K562 (cell line): ENCODE measurements around the gene USH1G.

Experiments used
- CBFB ChIP-seq: sonication (generic); formaldehyde crosslinking; IDR thresholded peaks from 2 replicates; pipeline ENCODE4 v1.4.0; 2020; ENCODE audit warnings: mild to moderate bottlenecking, missing genetic modification reagents
- CTCF ChIP-seq, 3 experiments: IDR thresholded peaks in 2 of 3; conservative IDR thresholded peaks in 1 of 3; 2 replicates each; pipeline ENCODE4 v1.5.1; 2011 to 2012; ENCODE audit warnings: low read length in 3 of 3, mild to moderate bottlenecking in 3 of 3, control low read depth in 2 of 3, improper control_type of control experiment in 1 of 3, inconsistent platforms in 1 of 3, low read depth in 1 of 3, mixed read lengths in 1 of 3, moderate library complexity in 1 of 3; ENCODE audit not compliant: insufficient read depth in 2 of 3
- EP300 ChIP-seq: IDR thresholded peaks from 2 replicates; pipeline ENCODE4 v1.6.1; 2012; ENCODE audit warnings: low read length, improper control_type of control experiment
- GABPA ChIP-seq: fragments of 200-800 bp; sonication (Bioruptor generic); conservative IDR thresholded peaks from 2 replicates; pipeline ENCODE4 v1.6.1; 2016; ENCODE audit warnings: low read depth, missing genetic modification characterization, missing compliant biosample characterization
- NFYB ChIP-seq: IDR thresholded peaks from 2 replicates; pipeline ENCODE4 v1.6.1; 2011; ENCODE audit warnings: mild to moderate bottlenecking, moderate library complexity; ENCODE audit not compliant: insufficient read length; ENCODE audit errors: extremely low read depth
- STAT6 ChIP-seq: sonication (generic); formaldehyde crosslinking; IDR thresholded peaks from 2 replicates; pipeline ENCODE4 v1.8.1; 2023; ENCODE audit warnings: mild to moderate bottlenecking, missing genetic modification reagents
- ZNF174 ChIP-seq: fragments of 250-450 bp; sonication (Bioruptor Pico); IDR thresholded peaks from 2 replicates; pipeline ENCODE4 v1.4.0; 2020; ENCODE audit warnings: mild to moderate bottlenecking

GRCh38 chr17:74937064-74938051, 14.3 kb upstream of the USH1G start:
- no peak for TF ChIP-seq GABPA (tag)
- no peak for TF ChIP-seq EP300
- no peak for TF ChIP-seq STAT6
- no peak for TF ChIP-seq CTCF (IDR thresholded peaks at IDR 0.05 in 2 of 3, conservative IDR thresholded peaks at IDR 0.05 in 1 of 3; ENCODE audit: insufficient read depth in 2 of 3, low read depth in 1 of 3, low read length in 3 of 3)
- TF ChIP-seq ZNF174 (CRISPR knock-in tag), result no peak
- no peak for TF ChIP-seq NFYB
- TF ChIP-seq CBFB (CRISPR knock-in tag), result no peak
